Fibroblast of villous mesenchyme (primary cell): Measurements from ENCODE around the gene TTC7B. TPM values are rescaled to one million over a fixed set of nuclear protein-coding genes. Genes with fewer than 3 reads are reported as not detected.

ENCODE experiments used
- DNase-seq: peaks from one replicate; pipeline ENCODE4 v3.0.0-alpha.2; 2010; ENCODE audit warnings: low read depth
- H3K4me3 ChIP-seq: 2 replicates; pipeline ENCODE4 v1.5.1; 2011; ENCODE audit warnings: low read depth, mild to moderate bottlenecking, low read length
- total RNA-seq: library from RNA; depleted of rRNA; stranded (reverse); fragments of >200 nt; gene quantifications from 2 replicates; pipeline ENCODE4 v1.2.3, GENCODE V29; 2012
- TF ChIP-seq, protein P1 (sequence below): IDR thresholded peaks from 2 replicates; pipeline ENCODE4 v1.5.1; 2012; ENCODE audit warnings: low read depth, mild to moderate bottlenecking, low read length; ENCODE audit not compliant: insufficient read depth

Gene TTC7B
- total RNA-seq, 1 donor, result 16.8 TPM

DNA sequence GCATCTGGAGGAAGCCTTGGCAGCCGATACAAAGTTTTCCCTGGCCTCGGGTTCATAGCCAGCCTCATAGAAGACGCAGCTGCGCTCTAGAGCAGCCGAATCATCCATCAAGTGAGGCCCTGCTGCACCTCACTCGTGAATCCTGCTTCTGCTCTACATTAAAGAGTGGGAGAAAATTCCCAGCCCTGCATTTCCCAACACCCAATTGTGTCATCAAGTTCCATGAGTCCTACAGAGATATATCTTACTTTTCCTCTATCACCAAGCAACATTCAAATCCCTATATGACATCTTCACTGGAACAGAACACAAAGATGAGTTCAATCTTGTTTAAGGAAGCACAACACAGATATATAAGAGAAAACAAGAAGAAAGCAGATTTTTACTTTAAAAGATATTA is 139.3 kb downstream of the TTC7B start:
- TF ChIP-seq, protein P1, sequence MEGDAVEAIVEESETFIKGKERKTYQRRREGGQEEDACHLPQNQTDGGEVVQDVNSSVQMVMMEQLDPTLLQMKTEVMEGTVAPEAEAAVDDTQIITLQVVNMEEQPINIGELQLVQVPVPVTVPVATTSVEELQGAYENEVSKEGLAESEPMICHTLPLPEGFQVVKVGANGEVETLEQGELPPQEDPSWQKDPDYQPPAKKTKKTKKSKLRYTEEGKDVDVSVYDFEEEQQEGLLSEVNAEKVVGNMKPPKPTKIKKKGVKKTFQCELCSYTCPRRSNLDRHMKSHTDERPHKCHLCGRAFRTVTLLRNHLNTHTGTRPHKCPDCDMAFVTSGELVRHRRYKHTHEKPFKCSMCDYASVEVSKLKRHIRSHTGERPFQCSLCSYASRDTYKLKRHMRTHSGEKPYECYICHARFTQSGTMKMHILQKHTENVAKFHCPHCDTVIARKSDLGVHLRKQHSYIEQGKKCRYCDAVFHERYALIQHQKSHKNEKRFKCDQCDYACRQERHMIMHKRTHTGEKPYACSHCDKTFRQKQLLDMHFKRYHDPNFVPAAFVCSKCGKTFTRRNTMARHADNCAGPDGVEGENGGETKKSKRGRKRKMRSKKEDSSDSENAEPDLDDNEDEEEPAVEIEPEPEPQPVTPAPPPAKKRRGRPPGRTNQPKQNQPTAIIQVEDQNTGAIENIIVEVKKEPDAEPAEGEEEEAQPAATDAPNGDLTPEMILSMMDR, result no peak
- DNase-seq, result peak; percentile 92
- no peak overlapping the region for H3K4me3 ChIP-seq

DNA sequence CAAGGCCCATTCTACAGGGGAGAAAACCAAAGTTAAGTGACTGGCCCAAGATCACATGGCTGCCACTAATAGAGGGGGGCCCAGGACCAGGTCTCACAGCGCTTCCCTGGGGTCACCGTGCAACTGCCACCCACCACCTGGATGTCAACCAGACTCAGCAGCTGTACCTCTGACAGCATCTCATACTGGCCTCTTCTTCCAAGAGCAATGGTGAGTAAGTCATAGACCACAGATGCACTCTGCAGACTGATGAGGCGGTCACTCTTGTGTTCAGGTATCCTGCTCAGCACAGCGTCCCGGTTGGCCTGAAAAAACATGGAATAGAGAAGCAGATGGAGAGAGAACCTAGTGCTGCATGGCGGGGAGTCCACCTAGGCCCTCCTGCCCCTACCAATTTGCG is 139.9 kb downstream of the TTC7B start:
- DNase-seq, result no peak
- TF ChIP-seq, protein P1, result no peak

DNA sequence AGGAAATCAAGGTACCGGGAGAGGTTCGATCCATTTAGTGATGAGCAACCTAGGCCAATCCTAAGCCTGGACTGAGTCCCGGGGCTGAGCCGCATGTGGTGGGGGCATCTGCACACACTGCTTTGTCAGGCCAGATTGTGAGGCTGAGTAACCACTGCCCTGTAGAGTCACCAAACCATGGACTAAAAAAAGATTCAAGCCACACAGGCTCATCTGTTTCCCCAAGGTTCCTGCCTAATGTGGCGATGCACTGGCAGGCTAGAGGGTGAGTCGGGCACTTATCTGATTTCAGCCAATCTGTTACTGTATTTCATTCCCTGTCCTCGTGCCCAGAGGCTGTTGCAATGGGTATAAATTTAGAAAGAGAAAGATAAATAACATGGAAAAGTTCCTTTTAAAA is 140.8 kb downstream of the TTC7B start:
- TF ChIP-seq, protein P1, result no peak
- peak; percentile 45 for DNase-seq
- H3K4me3 ChIP-seq, result no peak overlapping the region

More for the DNA sequence above, 139.9 kb downstream of the TTC7B start:
- no peak overlapping the region for H3K4me3 ChIP-seq

DNA sequence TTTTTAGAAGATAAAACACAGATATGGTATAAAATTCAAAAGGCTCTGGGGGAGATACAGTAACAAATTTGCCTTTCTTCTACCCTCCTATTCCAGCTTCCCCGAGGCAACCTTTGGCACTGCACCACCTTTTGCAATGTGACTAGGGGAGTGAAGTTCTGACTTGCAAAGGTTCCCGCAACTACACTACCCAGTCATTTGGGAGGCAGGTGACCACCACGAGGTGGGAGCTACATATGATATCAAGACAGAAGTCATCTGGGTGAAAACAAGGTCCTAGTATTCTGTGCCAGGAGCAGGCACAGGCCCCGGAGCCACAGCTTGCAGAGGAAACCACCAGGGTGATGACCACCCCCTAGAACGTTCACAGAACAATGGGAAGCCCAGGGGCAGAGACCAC is 141.5 kb downstream of the TTC7B start:
- no peak for DNase-seq
- TF ChIP-seq, protein P1, result no peak
- no peak overlapping the region for H3K4me3 ChIP-seq

DNA sequence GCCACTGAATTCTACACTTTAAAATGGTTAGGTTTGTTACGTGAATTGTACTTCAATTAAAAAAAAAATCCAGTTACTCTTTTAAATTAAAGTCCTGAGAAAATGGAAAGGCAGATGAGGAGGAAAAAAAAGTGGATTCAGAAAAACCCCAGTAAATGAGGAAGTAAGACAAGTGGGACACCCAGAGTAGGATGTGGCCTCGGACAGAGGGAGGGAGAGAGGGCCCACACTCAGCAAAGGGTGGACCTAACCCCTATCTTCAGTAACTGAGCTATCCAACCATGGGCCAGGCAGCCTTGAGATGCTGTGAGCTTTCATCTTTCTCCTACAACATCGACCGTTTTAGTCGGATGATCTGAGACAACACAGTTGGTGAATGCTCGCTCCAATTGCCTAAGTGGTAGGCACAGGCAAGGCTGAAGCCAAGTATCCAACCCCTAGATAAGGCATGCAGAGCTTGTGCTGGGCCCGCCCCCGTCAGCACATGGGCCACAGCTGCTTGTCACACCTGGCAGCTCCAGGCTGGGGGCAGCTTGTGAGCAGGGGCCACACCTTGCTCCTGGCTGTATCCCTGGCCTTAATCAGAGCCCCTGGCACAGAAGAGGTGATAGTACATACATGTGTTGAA is 142.1 kb downstream of the TTC7B start:
- TF ChIP-seq, protein P1, result no peak
- DNase-seq, result no peak
- no peak overlapping the region for H3K4me3 ChIP-seq

DNA sequence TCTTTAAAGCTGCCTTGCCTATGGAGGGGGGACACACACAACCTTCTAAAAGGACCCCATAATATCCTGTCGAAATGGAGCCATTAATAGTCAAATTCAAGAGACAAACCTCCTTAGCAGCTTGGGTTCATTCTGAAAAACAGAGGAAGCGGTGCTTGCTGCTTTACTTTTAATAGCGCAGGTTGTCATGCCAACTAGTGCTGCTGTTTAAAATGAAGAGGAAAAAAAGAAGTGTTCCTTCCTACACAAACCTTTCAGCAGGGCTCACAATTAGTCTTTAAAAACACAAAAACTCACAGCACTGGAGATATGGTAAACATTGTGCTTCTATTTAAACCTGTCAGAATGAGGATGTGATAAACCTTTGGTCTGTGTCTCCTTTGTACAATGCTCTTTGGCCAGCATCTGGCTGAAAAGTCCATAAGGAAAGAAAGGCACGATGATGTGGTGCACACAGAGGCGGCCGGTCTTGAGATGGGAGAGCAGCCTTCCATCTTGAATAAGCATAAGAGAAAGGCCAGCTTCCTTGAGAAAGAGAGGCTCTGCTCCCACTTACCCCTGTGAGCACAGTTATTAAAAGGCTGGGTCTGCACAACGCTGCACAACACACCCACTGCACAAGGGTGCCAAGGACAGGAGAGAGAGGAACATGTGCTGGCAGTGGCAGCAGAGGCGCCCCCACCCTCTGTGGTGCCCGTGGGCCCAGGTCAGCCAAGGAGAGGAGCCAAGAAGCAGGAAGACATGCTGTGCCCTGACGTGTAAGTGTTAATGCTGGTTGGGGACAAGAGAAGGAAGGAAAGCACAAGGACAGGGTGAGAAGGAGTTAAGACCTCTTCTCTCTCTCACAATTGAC is 144.6 kb downstream of the TTC7B start:
- TF ChIP-seq, protein P1, result no peak
- no peak overlapping the region for H3K4me3 ChIP-seq
- no peak for DNase-seq
